Kidney capillary endothelial cell (primary cell): Measurements from ENCODE around the gene PBX1.

Experiments used
- DNase-seq: peaks from one replicate; pipeline ENCODE4 v3.0.0-alpha.2; 2018; ENCODE audit warnings: low spot score

Gene PBX1

GRCh38 chr1:164670026-164670425, 111.0 kb downstream of the PBX1 start:
- no peak for DNase-seq

- no peak for DNase-seq
These were observed 111.8 kb downstream of the PBX1 start for GRCh38 chr1:164670786-164671185.

GRCh38 chr1:164671323-164671965, 112.5 kb downstream of the PBX1 start:
- no peak for DNase-seq

- no peak for DNase-seq
These were observed 113.1 kb downstream of the PBX1 start for GRCh38 chr1:164671966-164672571.

- DNase-seq, result no peak
These were observed 113.6 kb downstream of the PBX1 start for GRCh38 chr1:164672588-164672987.

- no peak for DNase-seq
These were observed 114.7 kb downstream of the PBX1 start for GRCh38 chr1:164673584-164674214.

- no peak for DNase-seq
These were observed 116.4 kb downstream of the PBX1 start for GRCh38 chr1:164675342-164675904.

GRCh38 chr1:164678136-164678700, 119.2 kb downstream of the PBX1 start:
- DNase-seq, result no peak

GRCh38 chr1:164682570-164682969, 123.6 kb downstream of the PBX1 start:
- DNase-seq, result no peak

GRCh38 chr1:164683235-164683634, 124.3 kb downstream of the PBX1 start:
- DNase-seq, result no peak

GRCh38 chr1:164685266-164686035, 126.5 kb downstream of the PBX1 start:
- no peak for DNase-seq

- no peak for DNase-seq
These were observed 128.8 kb downstream of the PBX1 start for GRCh38 chr1:164687777-164688176.

- no peak for DNase-seq
These were observed 129.8 kb downstream of the PBX1 start for GRCh38 chr1:164688791-164689190.

GRCh38 chr1:164689672-164690511, 130.9 kb downstream of the PBX1 start:
- DNase-seq, result no peak

- DNase-seq, result no peak
These were observed 133.4 kb downstream of the PBX1 start for GRCh38 chr1:164692420-164692819.

- DNase-seq, result no peak
These were observed 134.8 kb downstream of the PBX1 start for GRCh38 chr1:164693564-164694359.

- DNase-seq, result no peak
These were observed 135.5 kb downstream of the PBX1 start for GRCh38 chr1:164694505-164694904.

GRCh38 chr1:164695956-164696665, 137.1 kb downstream of the PBX1 start:
- DNase-seq, result no peak

GRCh38 chr1:164699815-164700491, 141.0 kb downstream of the PBX1 start:
- no peak for DNase-seq
